B cell (primary cell): ENCODE measurements around the gene FOXP4. TPM values are rescaled to one million over a fixed set of nuclear protein-coding genes. Genes with fewer than 3 reads are reported as not detected.

Source experiments
- ATAC-seq: fragments of 200-7000 bp; cut with Tn5 transposase; one replicate; pipeline ENCODE4 v1.10.0; 2021; ENCODE audit warnings: low read depth, mild to moderate bottlenecking, moderate number of reproducible peaks, moderate library complexity
- CTCF ChIA-PET: fragments of 350-600 bp; sonication (Branson Sonifier 250); formaldehyde crosslinking; loops from one replicate; lab custom pipeline; 2021; ENCODE audit warnings: antibody characterized with exemption, inconsistent platforms; lab: Charles Lee
- POLR2A ChIA-PET: fragments of 350-600 bp; sonication (Branson Sonifier 250); formaldehyde crosslinking; loops from one replicate; lab custom pipeline; 2021; ENCODE audit warnings: antibody characterized with exemption; lab: Charles Lee
- DNase-seq: peaks from one replicate; pipeline ENCODE4 v3.0.0; 2013
- H2AFZ ChIP-seq: 2 replicates; pipeline ENCODE4 v1.6.1; 2012; ENCODE audit warnings: mild to moderate bottlenecking, low read depth, low read length; ENCODE audit not compliant: insufficient read depth, poor library complexity, severe bottlenecking
- H3K27ac ChIP-seq, 2 donors: 1 replicate in 1 of 2; 2 replicates in 1 of 2; pipeline ENCODE4 v1.5.1; 2012 to 2013; ENCODE audit warnings: low read length in 2 of 2, mild to moderate bottlenecking in 2 of 2, moderate library complexity in 1 of 2
- H3K27me3 ChIP-seq, 4 experiments: fragments of 200-600 bp in 1 of 4; sonication (generic) in 1 of 4; replicated peaks in 1 of 4; 1 replicate in 2 of 4; 2 replicates in 2 of 4; pipeline versions ENCODE4 v1.6.1 to v1.7.0; 2013 to 2016; ENCODE audit warnings: low read length in 3 of 4, mild to moderate bottlenecking in 2 of 4, mixed read lengths in 1 of 4, moderate library complexity in 1 of 4; ENCODE audit not compliant: insufficient read depth in 4 of 4, control insufficient read depth in 3 of 4; ENCODE audit errors: control extremely low read depth in 1 of 4
- H3K36me3 ChIP-seq, 2 experiments: replicated peaks in 1 of 2; 1 replicate in 1 of 2; 2 replicates in 1 of 2; pipeline versions ENCODE4 v1.6.1 to v1.7.1; 2013; ENCODE audit warnings: low read length in 1 of 2; ENCODE audit not compliant: insufficient read depth in 2 of 2, control insufficient read depth in 1 of 2; ENCODE audit errors: control extremely low read depth in 1 of 2, extremely low read depth in 1 of 2
- H3K4me1 ChIP-seq, 2 donors: fragments of 200-600 bp in 1 of 2; sonication (generic) in 1 of 2; 1 replicate in 1 of 2; 2 replicates in 1 of 2; pipeline versions ENCODE4 v1.5.1 to v1.6.1; 2013 to 2017; ENCODE audit warnings: low read length in 2 of 2; ENCODE audit not compliant: control insufficient read depth in 2 of 2, insufficient read depth in 2 of 2
- H3K4me2 ChIP-seq: replicated peaks from 2 replicates; pipeline ENCODE3; 2012; ENCODE audit warnings: mild to moderate bottlenecking, low read depth, low read length; ENCODE audit not compliant: poor library complexity, severe bottlenecking
- H3K4me3 ChIP-seq, 5 experiments: fragments of 200-600 bp in 1 of 5; sonication (generic) in 1 of 5; 1 replicate in 3 of 5; 2 replicates in 2 of 5; pipeline versions ENCODE4 v1.5.1 to v1.7.0; 2011 to 2016; ENCODE audit warnings: low read length in 4 of 5, mild to moderate bottlenecking in 4 of 5, low read depth in 2 of 5, control low read depth in 1 of 5, moderate library complexity in 1 of 5; ENCODE audit not compliant: insufficient read depth in 1 of 5; ENCODE audit errors: control extremely low read depth in 1 of 5, extremely low read depth in 1 of 5
- H3K79me2 ChIP-seq: fragments of 200-600 bp; sonication (generic); one replicate; pipeline ENCODE4 v1.6.0; 2016; ENCODE audit warnings: low read length; ENCODE audit not compliant: control insufficient read depth, insufficient read depth
- H3K9ac ChIP-seq: fragments of 200-600 bp; sonication (generic); 2 replicates; pipeline ENCODE4 v1.6.1; 2017; ENCODE audit warnings: mild to moderate bottlenecking, low read length, moderate library complexity
- H3K9me3 ChIP-seq, 3 donors: one replicate each; pipeline versions ENCODE4 v1.6.1 to v1.7.1; 2013; ENCODE audit warnings: low read length in 2 of 3; ENCODE audit not compliant: control insufficient read depth in 2 of 3, insufficient read depth in 1 of 3; ENCODE audit errors: control extremely low read depth in 1 of 3
- H4K20me1 ChIP-seq: 2 replicates; pipeline ENCODE4 v1.6.0; 2012; ENCODE audit warnings: mild to moderate bottlenecking, low read length; ENCODE audit not compliant: insufficient read depth, control insufficient read depth, poor library complexity, severe bottlenecking
- H3K27ac Mint-ChIP-seq: one replicate; pipeline ENCODE4 v1.8.0; 2021; ENCODE audit warnings: mixed read lengths
- H3K27me3 Mint-ChIP-seq: one replicate; pipeline ENCODE4 v1.8.0; 2021; ENCODE audit warnings: mixed read lengths
- H3K4me1 Mint-ChIP-seq: one replicate; pipeline ENCODE4 v1.8.0; 2021; ENCODE audit warnings: mixed read lengths
- H3K4me3 Mint-ChIP-seq: one replicate; pipeline ENCODE4 v1.8.0; 2021; ENCODE audit warnings: mixed read lengths
- H3K9me3 Mint-ChIP-seq: one replicate; pipeline ENCODE4 v1.8.0; 2022; ENCODE audit warnings: mixed read lengths; ENCODE audit not compliant: insufficient read depth
- EZH2 ChIP-seq: IDR thresholded peaks from 2 replicates; pipeline ENCODE4 v1.6.1; 2012; ENCODE audit warnings: borderline replicate concordance, low read depth, mild to moderate bottlenecking, moderate library complexity, low read length; ENCODE audit not compliant: insufficient read depth, poor library complexity, severe bottlenecking
- WGBS: methylation state at CpG from one replicate; pipeline ENCODE4 v1.1.5; 2013; ENCODE audit warnings: missing lambda C conversion rate; ENCODE audit not compliant: insufficient coverage; 5-methylcytosine and 5-hydroxymethylcytosine counted together
- intact Hi-C: fragments of 100-400 bp; cut with micrococcal nuclease; formaldehyde crosslinking; loops from one replicate; pipeline ENCODE4 v1.10.0; 2022
- polyA plus RNA-seq: library from polyadenylated mRNA; depleted of rRNA; stranded (reverse); fragments of >200 nt; gene quantifications from 2 replicates; pipeline ENCODE4 v1.2.3, GENCODE V29; 2012
- total RNA-seq, 2 donors: library from RNA; stranded (reverse); fragments of 120-200 nt in 1 of 2; gene quantifications; 1 replicate in 1 of 2; 2 replicates in 1 of 2; pipeline versions ENCODE4 v1.2.3 to v1.2.4, GENCODE V29; 2013 to 2022
- TF ChIP-seq, protein P1 (sequence below): fragments of 200-600 bp; IDR thresholded peaks from one replicate; pipeline ENCODE4 v1.8.0; 2022; ENCODE audit warnings: antibody characterized with exemption, mild to moderate bottlenecking

The FOXP4 gene
- total and polyA plus RNA-seq, 2 donors (not counting 1 experiment from before 2014, with no cell fraction given): 17.0 to 38.7 TPM

DNA sequence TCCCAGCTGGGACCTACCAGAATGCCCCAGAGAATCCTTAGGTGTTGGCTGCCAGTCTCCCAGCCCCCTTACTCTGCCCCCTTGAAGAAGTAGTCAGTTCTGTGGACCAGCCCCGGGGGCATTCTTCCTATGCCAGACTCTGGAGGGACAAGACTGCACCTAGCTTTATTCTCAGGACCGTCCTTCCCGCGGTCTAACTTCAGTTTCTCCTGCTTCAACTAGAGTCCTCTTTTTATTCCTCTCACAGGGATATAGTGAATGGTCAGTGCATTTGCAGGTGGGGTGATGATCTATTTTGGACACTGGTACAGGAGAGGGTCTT, 56.2 kb downstream of the FOXP4 start:
- no peak for ATAC-seq
- ChIA-PET CTCF (interaction anchor here (0.7 to 3.6 kb wide), 33 partner anchors 10 to 442 kb away, joined by 3 to 37 read pairs (median 4); no protein-coding TSS in a partner anchor), POLR2A (interaction anchor here (1.2 kb wide), 1 partner anchor 55 kb away, joined by 4 read pairs; no protein-coding TSS in a partner anchor)
- H3K4me1 Mint-ChIP-seq: peaks cover 10% of the 10 kb centered on the region
- H3K79me2 ChIP-seq: no peaks in the 10 kb centered on the region
- WGBS: 40% methylated on average over 1 of the region's 4 CpGs
- H3K27me3 ChIP-seq: peaks cover 0 to 3% (median 0%) of the 10 kb centered on the region in 4 experiments
- peaks cover 0 to 4% of the 10 kb centered on the region in 2 experiments for H3K36me3 ChIP-seq
- H3K9me3 Mint-ChIP-seq: no peaks in the 10 kb centered on the region
- no peak for TF ChIP-seq EZH2
- TF ChIP-seq, protein P1, sequence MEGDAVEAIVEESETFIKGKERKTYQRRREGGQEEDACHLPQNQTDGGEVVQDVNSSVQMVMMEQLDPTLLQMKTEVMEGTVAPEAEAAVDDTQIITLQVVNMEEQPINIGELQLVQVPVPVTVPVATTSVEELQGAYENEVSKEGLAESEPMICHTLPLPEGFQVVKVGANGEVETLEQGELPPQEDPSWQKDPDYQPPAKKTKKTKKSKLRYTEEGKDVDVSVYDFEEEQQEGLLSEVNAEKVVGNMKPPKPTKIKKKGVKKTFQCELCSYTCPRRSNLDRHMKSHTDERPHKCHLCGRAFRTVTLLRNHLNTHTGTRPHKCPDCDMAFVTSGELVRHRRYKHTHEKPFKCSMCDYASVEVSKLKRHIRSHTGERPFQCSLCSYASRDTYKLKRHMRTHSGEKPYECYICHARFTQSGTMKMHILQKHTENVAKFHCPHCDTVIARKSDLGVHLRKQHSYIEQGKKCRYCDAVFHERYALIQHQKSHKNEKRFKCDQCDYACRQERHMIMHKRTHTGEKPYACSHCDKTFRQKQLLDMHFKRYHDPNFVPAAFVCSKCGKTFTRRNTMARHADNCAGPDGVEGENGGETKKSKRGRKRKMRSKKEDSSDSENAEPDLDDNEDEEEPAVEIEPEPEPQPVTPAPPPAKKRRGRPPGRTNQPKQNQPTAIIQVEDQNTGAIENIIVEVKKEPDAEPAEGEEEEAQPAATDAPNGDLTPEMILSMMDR: no peak
- no peak overlapping the region for H3K4me3 Mint-ChIP-seq
- H3K9ac ChIP-seq: no peak overlapping the region
- peaks cover 4 to 13% of the 10 kb centered on the region in 2 donors for H3K4me1 ChIP-seq
- no peaks in the 10 kb centered on the region for H4K20me1 ChIP-seq
- H3K27me3 Mint-ChIP-seq: peaks cover 11% of the 10 kb centered on the region
- H3K27ac Mint-ChIP-seq: no peak overlapping the region
- intact Hi-C loops: no loop called here
- DNase-seq: no peak
- no peak overlapping the region for H2AFZ ChIP-seq
- H3K4me2 ChIP-seq: no peak overlapping the region
- no peak overlapping the region for H3K27ac ChIP-seq
- H3K4me3 ChIP-seq: no peak overlapping the region
- H3K9me3 ChIP-seq: no peaks in the 10 kb centered on the region

DNA sequence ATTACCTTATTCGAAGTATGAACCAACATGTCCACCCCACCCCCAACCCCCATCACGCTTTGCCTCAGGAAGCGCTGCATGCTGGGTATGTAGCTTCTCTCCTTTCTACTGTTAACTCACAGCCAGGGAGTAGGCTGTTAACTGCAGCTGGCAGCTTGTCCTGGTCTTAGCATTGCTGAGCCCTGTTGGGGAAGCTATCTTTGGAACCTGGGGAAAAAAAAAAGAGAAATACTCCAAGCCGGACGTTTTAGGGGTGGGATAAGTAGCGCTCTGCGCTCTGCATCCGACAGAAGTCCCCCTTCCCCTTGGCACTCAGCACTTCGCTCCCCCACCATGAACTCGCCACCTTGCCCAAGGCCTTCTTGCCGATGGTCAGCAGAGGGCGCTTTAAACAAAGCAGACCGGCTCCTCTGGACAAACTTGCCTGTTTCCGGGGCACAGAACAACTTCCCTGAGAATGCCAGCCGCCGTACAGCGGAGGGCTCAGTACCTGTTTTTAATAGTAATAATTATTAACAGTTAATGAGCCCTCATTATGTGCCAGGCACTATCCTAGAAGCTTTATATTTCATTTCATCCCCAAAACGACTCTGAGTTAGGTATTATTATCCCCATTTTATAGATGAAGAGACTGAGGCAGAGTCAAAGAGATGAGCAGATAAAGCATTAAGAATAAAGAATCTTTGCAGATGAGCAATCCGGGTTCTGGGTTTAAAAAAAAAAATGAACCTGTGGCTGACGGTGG, 56.9 kb downstream of the FOXP4 start:
- peak; percentile 90 for ATAC-seq

More for the DNA sequence above, 56.9 kb downstream of the FOXP4 start:
- no peak overlapping the region for H3K27ac Mint-ChIP-seq
- Histone ChIP-seq H3K9me3 (no peaks in the 10 kb centered on the region), H2AFZ (peak overlapping the region; percentile 40), H3K36me3 (peaks cover 0 to 3% of the 10 kb centered on the region in 2 experiments), H3K27ac (no peak overlapping the region), H4K20me1 (no peaks in the 10 kb centered on the region), H3K79me2 (no peaks in the 10 kb centered on the region), H3K4me1 (peaks cover 4 to 13% of the 10 kb centered on the region in 2 donors), H3K4me3 (peak overlapping the region in 1 of 5 experiments; percentile 11), H3K9ac (peak overlapping the region; percentile 2), H3K27me3 (peaks cover 0 to 3% (median 0%) of the 10 kb centered on the region in 4 experiments), H3K4me2 (peak overlapping the region; percentile 53)
- DNase-seq: peak; percentile 85
- CTCF ChIA-PET: interaction anchor here (0.6 to 3.6 kb wide), 35 partner anchors 11 to 585 kb away, joined by 3 to 37 read pairs (median 4); no protein-coding TSS in a partner anchor
- H3K27me3 Mint-ChIP-seq: peaks cover 11% of the 10 kb centered on the region
- H3K4me1 Mint-ChIP-seq: peaks cover 10% of the 10 kb centered on the region
- H3K9me3 Mint-ChIP-seq: no peaks in the 10 kb centered on the region
- H3K4me3 Mint-ChIP-seq: peak overlapping the region; percentile 41
- 17% methylated on average over 5 of the region's 20 CpGs for WGBS
- intact Hi-C loops: loop anchor here (1.0 kb wide), 2 partner anchors 79 to 132 kb away; partner anchors contain the start of gene TFEB
- TF ChIP-seq, protein P1: peak; percentile 82
- no peak for TF ChIP-seq EZH2
- POLR2A ChIA-PET: interaction anchor here (1.2 kb wide), 1 partner anchor 56 kb away, joined by 4 read pairs; no protein-coding TSS in a partner anchor
